Stimulated activated naive CD4-positive, alpha-beta T cell (primary cell): ENCODE data around the gene NTM.

ENCODE experiments used
- DNase-seq, 6 experiments: peaks; one replicate each; lab custom pipeline; 2025; lab: John Stamatoyannopoulos, UW

NTM gene

GRCh38 chr11:131823772-131824171 is 453.4 kb downstream of the NTM start:
- DNase-seq, result no peak

- DNase-seq, result no peak
Observed at GRCh38 chr11:131824771-131825170, 454.4 kb downstream of the NTM start.

GRCh38 chr11:131827430-131827829 is 457.0 kb downstream of the NTM start:
- no peak for DNase-seq

- no peak for DNase-seq
Observed at GRCh38 chr11:131829725-131830124, 459.3 kb downstream of the NTM start.

GRCh38 chr11:131832079-131832478 is 461.7 kb downstream of the NTM start:
- DNase-seq, result no peak

- DNase-seq, result no peak
Observed at GRCh38 chr11:131833366-131833765, 463.0 kb downstream of the NTM start.

GRCh38 chr11:131837562-131837961 is 467.1 kb downstream of the NTM start:
- no peak for DNase-seq

- DNase-seq, result no peak
Observed at GRCh38 chr11:131838016-131838415, 467.6 kb downstream of the NTM start.

GRCh38 chr11:131839326-131839725 is 468.9 kb downstream of the NTM start:
- no peak for DNase-seq

GRCh38 chr11:131840545-131840944 is 470.1 kb downstream of the NTM start:
- no peak for DNase-seq

GRCh38 chr11:131841028-131841427 is 470.6 kb downstream of the NTM start:
- no peak for DNase-seq

- DNase-seq, result no peak
Observed at GRCh38 chr11:131841925-131842635, 471.7 kb downstream of the NTM start.

GRCh38 chr11:131845255-131845654 is 474.8 kb downstream of the NTM start:
- no peak for DNase-seq

- no peak for DNase-seq
Observed at GRCh38 chr11:131849485-131849884, 479.1 kb downstream of the NTM start.

- DNase-seq, result no peak
Observed at GRCh38 chr11:131850507-131850906, 480.1 kb downstream of the NTM start.

- DNase-seq, result no peak
Observed at GRCh38 chr11:131851964-131852755, 481.7 kb downstream of the NTM start.

GRCh38 chr11:131852757-131853156 is 482.3 kb downstream of the NTM start:
- no peak for DNase-seq

- no peak for DNase-seq
Observed at GRCh38 chr11:131854391-131854790, 484.0 kb downstream of the NTM start.

GRCh38 chr11:131855320-131855719 is 484.9 kb downstream of the NTM start:
- DNase-seq, result no peak

- DNase-seq, result no peak
Observed at GRCh38 chr11:131857246-131857645, 486.8 kb downstream of the NTM start.

- DNase-seq, result no peak
Observed at GRCh38 chr11:131858505-131858904, 488.1 kb downstream of the NTM start.

- no peak for DNase-seq
Observed at GRCh38 chr11:131859538-131860210, 489.3 kb downstream of the NTM start.

GRCh38 chr11:131864228-131864627 is 493.8 kb downstream of the NTM start:
- DNase-seq, result no peak
